DOHH2 (cell line): ENCODE measurements around the gene E2F3.

Experiments used
- H3F3A ChIP-seq: fragments of 200-600 bp; sonication (generic), shearing (Covaris generic); 2 replicates; pipeline ENCODE4 v1.6.0; 2016; ENCODE audit warnings: antibody characterized with exemption, mild to moderate bottlenecking; ENCODE audit not compliant: control insufficient read depth, insufficient read depth
- H3K27ac ChIP-seq: fragments of 200-600 bp; sonication (generic); 2 replicates; pipeline ENCODE4 v1.5.1; 2014; ENCODE audit warnings: low read depth, mild to moderate bottlenecking, low read length, moderate library complexity
- H3K27me3 ChIP-seq: fragments of 200-600 bp; sonication (generic); 2 replicates; pipeline ENCODE4 v1.6.1; 2014; ENCODE audit warnings: mild to moderate bottlenecking, low read length, mixed read lengths; ENCODE audit not compliant: control insufficient read depth
- H3K36me3 ChIP-seq: fragments of 200-600 bp; sonication (generic); 2 replicates; pipeline ENCODE4 v1.6.1; 2014; ENCODE audit warnings: mild to moderate bottlenecking, low read length, moderate library complexity, mixed read lengths; ENCODE audit not compliant: control insufficient read depth
- H3K4me1 ChIP-seq: fragments of 200-600 bp; sonication (generic); 2 replicates; pipeline ENCODE4 v1.6.1; 2014; ENCODE audit warnings: mild to moderate bottlenecking, low read length, mixed read lengths; ENCODE audit not compliant: control insufficient read depth
- H3K4me2 ChIP-seq: fragments of 200-600 bp; sonication (generic); 2 replicates; pipeline ENCODE4 v1.6.0; 2014; ENCODE audit warnings: mild to moderate bottlenecking, low read length, moderate library complexity
- H3K4me3 ChIP-seq: fragments of 200-600 bp; sonication (generic); 2 replicates; pipeline ENCODE4 v1.5.1; 2014; ENCODE audit warnings: mild to moderate bottlenecking, low read length, mixed read lengths
- H3K79me2 ChIP-seq: fragments of 200-600 bp; sonication (generic); 2 replicates; pipeline ENCODE4 v1.6.1; 2014; ENCODE audit warnings: mild to moderate bottlenecking, low read length, mixed read lengths; ENCODE audit not compliant: control insufficient read depth
- H3K9me2 ChIP-seq: fragments of 200-600 bp; sonication (generic); replicated peaks from 2 replicates; pipeline ENCODE4 v1.6.1; 2014; ENCODE audit warnings: mild to moderate bottlenecking, low read length, mixed read lengths; ENCODE audit not compliant: control insufficient read depth
- H3K9me3 ChIP-seq: fragments of 200-600 bp; sonication (generic); 2 replicates; pipeline ENCODE4 v1.6.1; 2014; ENCODE audit warnings: antibody characterized with exemption, low read length, mixed read lengths; ENCODE audit not compliant: control insufficient read depth, insufficient read depth
- H4K20me1 ChIP-seq: fragments of 200-600 bp; sonication (generic); 2 replicates; pipeline ENCODE4 v1.6.0; 2014; ENCODE audit warnings: low read depth, mild to moderate bottlenecking, antibody characterized with exemption, low read length, moderate library complexity; ENCODE audit not compliant: control insufficient read depth, insufficient read depth
- EZH2phosphoT487 ChIP-seq: fragments of 200-600 bp; sonication (generic); IDR thresholded peaks from 2 replicates; pipeline ENCODE4 v1.6.1; 2017; ENCODE audit warnings: borderline replicate concordance, mild to moderate bottlenecking, antibody characterized with exemption, low read length, moderate library complexity, mixed read lengths
- TF ChIP-seq, protein P1 (sequence below): fragments of 200-600 bp; sonication (generic); IDR thresholded peaks from one replicate; pipeline ENCODE4 v1.5.1; 2014; ENCODE audit warnings: antibody characterized with exemption, mild to moderate bottlenecking, low read depth, low read length; ENCODE audit not compliant: poor library complexity, severe bottlenecking

E2F3 gene

DNA sequence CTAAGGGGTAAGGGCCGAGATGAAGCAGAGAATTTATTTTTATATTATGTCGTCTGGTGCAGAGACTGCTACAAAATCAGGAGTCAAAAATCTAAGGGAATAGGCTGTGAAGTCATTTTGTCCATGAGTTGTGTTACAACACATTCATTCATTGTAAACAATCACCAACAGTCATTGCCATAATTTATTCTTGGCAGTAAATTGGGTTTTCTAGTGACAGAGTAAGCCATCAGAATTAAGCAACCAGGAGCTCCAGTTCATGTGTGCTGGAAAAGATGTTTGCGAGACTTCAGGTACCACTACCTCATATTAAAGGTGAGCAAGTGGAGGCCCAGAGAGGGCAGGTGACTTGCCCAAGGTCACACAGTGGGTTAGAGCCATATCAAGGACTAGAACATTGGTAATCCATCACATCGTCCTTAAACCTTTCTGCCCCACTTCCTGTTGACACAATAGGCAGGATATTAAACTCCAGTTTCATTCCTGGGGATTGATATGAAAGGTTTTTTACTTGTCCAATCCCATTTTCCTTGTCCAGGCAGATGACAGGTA, 46.0 kb downstream of the E2F3 start:
- no peak overlapping the region for H3K4me2 ChIP-seq
- no peak overlapping the region for H3K27ac ChIP-seq
- TF ChIP-seq, protein P1, sequence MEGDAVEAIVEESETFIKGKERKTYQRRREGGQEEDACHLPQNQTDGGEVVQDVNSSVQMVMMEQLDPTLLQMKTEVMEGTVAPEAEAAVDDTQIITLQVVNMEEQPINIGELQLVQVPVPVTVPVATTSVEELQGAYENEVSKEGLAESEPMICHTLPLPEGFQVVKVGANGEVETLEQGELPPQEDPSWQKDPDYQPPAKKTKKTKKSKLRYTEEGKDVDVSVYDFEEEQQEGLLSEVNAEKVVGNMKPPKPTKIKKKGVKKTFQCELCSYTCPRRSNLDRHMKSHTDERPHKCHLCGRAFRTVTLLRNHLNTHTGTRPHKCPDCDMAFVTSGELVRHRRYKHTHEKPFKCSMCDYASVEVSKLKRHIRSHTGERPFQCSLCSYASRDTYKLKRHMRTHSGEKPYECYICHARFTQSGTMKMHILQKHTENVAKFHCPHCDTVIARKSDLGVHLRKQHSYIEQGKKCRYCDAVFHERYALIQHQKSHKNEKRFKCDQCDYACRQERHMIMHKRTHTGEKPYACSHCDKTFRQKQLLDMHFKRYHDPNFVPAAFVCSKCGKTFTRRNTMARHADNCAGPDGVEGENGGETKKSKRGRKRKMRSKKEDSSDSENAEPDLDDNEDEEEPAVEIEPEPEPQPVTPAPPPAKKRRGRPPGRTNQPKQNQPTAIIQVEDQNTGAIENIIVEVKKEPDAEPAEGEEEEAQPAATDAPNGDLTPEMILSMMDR: no peak
- TF ChIP-seq EZH2phosphoT487: no peak
- H4K20me1 ChIP-seq: peaks cover 20% of the 10 kb centered on the region
- peaks cover 100% of the 10 kb centered on the region for H3K79me2 ChIP-seq
- H3K4me3 ChIP-seq: no peak overlapping the region
- no peaks in the 10 kb centered on the region; the same call in 1 of the 2 replicates for H3F3A ChIP-seq
- H3K27me3 ChIP-seq: no peaks in the 10 kb centered on the region
- no peaks in the 10 kb centered on the region for H3K9me2 ChIP-seq
- no peaks in the 10 kb centered on the region for H3K9me3 ChIP-seq
- H3K4me1 ChIP-seq: peaks cover 10% of the 10 kb centered on the region
- peaks cover 48% of the 10 kb centered on the region for H3K36me3 ChIP-seq

DNA sequence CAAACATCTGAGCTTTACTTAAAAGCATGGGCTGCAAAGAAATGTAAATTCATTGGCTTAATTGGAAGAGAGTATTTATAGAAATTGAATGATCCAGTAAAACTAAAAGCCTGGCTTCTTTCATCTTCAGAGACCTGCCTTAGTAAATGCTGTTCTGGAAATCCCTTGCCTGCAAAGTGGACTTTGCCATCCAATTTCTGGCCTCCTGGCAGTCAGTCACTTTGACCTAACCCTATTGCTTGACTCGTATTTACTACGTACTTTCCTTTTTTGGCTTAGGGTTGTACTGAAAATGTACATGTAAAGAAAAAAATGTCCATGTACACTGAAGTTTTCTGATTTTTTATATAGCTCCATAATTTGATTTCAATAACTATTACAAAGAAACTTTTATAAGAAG, 47.1 kb downstream of the E2F3 start:
- H3F3A ChIP-seq: no peaks in the 10 kb centered on the region; the same call in 1 of the 2 replicates
- no peak overlapping the region for H3K4me3 ChIP-seq
- H3K27ac ChIP-seq: no peak overlapping the region
- TF ChIP-seq, protein P1: no peak
- no peak for TF ChIP-seq EZH2phosphoT487
- H3K36me3 ChIP-seq: peaks cover 48% of the 10 kb centered on the region
- no peaks in the 10 kb centered on the region for H3K9me2 ChIP-seq
- no peaks in the 10 kb centered on the region for H3K9me3 ChIP-seq
- H3K4me2 ChIP-seq: no peak overlapping the region
- peaks cover 20% of the 10 kb centered on the region for H4K20me1 ChIP-seq
- peaks cover 100% of the 10 kb centered on the region for H3K79me2 ChIP-seq
- H3K27me3 ChIP-seq: no peaks in the 10 kb centered on the region
- peaks cover 10% of the 10 kb centered on the region for H3K4me1 ChIP-seq

DNA sequence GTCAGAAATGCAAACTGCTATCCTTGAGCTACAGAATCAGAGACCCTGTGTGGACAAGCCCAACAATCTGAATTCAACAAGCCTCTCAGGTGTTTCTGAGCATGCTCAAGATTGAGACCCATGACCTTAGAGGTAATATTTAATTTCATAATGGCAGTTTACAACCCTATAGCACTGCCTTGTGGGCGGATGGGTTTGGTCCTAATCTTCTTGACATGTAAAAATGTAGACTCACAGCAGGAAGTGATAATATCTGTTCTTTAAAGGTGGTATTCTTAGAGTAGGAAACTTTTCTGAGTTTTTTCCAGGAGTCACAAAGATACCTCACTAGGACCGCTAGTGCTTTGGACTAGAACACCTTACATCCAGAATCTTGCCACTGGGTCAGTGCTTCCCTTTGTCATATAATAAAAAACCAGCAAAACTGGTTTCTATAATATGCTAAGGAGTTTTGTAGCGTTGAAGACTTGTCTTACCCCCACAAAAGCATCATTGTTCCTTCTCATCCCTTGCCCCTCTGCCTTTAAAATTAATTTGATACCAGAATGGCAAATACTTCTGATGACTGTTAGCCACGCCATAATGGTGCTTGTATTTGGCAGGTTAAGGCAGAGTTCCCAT, 52.6 kb downstream of the E2F3 start:
- no peaks in the 10 kb centered on the region for H3K9me3 ChIP-seq
- H3K27me3 ChIP-seq: no peaks in the 10 kb centered on the region
- peaks cover 97% of the 10 kb centered on the region for H3K79me2 ChIP-seq
- no peak for TF ChIP-seq EZH2phosphoT487
- TF ChIP-seq, protein P1: no peak
- H4K20me1 ChIP-seq: peaks cover 7% of the 10 kb centered on the region; the same call in 1 of the 2 replicates
- no peak overlapping the region for H3K4me2 ChIP-seq
- H3F3A ChIP-seq: no peaks in the 10 kb centered on the region
- H3K27ac ChIP-seq: no peak overlapping the region
- H3K4me3 ChIP-seq: no peak overlapping the region
- H3K9me2 ChIP-seq: no peaks in the 10 kb centered on the region
- peaks cover 10% of the 10 kb centered on the region for H3K4me1 ChIP-seq
- peaks cover 61% of the 10 kb centered on the region for H3K36me3 ChIP-seq
